Activated naive CD4-positive, alpha-beta T cell treated with anti-CD3 and anti-CD28 coated beads, Interleukin-2, amount 50 U/mL, for 24 hours (primary cell): ENCODE data around the gene LRMDA.

ENCODE experiments used
- H3K27ac Mint-ChIP-seq: one replicate; pipeline ENCODE4 v1.8.0; 2021; ENCODE audit warnings: mild to moderate bottlenecking, mixed read lengths
- H3K27me3 Mint-ChIP-seq: one replicate; pipeline ENCODE4 v1.8.0; 2021; ENCODE audit warnings: mixed read lengths
- H3K36me3 Mint-ChIP-seq: one replicate; pipeline ENCODE4 v1.8.0; 2021; ENCODE audit warnings: mixed read lengths
- H3K4me1 Mint-ChIP-seq: one replicate; pipeline ENCODE4 v1.8.0; 2021; ENCODE audit warnings: mixed read lengths
- H3K4me3 Mint-ChIP-seq: one replicate; pipeline ENCODE4 v1.8.0; 2021; ENCODE audit warnings: mild to moderate bottlenecking, mixed read lengths
- H3K9me3 Mint-ChIP-seq: one replicate; pipeline ENCODE4 v1.8.0; 2021; ENCODE audit warnings: mixed read lengths

LRMDA gene

DNA sequence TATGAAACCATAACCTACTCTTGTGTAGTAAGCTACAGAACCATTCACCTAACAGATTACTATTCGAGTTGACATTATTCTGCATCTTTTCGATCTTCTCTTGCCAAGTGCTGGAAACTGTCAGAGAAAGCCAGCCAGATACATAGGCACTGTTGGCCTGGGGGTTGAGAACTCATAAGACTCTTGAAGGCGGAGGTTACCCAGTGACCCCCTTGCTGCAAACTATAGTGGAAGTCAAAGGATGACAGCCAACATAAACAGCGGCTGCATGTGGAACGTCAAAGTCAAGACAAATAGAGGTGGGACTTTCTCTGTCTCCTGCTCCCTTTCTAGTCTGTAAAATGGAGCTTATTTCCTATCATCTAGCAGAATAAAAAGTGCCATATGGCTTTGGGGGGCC is 394.2 kb downstream of the LRMDA start:
- peaks cover 6% of the 10 kb centered on the region for H3K9me3 Mint-ChIP-seq
- H3K4me3 Mint-ChIP-seq: no peak overlapping the region
- H3K4me1 Mint-ChIP-seq: no peaks in the 10 kb centered on the region
- H3K36me3 Mint-ChIP-seq: no peaks in the 10 kb centered on the region
- no peak overlapping the region for H3K27ac Mint-ChIP-seq
- H3K27me3 Mint-ChIP-seq: no peaks in the 10 kb centered on the region

DNA sequence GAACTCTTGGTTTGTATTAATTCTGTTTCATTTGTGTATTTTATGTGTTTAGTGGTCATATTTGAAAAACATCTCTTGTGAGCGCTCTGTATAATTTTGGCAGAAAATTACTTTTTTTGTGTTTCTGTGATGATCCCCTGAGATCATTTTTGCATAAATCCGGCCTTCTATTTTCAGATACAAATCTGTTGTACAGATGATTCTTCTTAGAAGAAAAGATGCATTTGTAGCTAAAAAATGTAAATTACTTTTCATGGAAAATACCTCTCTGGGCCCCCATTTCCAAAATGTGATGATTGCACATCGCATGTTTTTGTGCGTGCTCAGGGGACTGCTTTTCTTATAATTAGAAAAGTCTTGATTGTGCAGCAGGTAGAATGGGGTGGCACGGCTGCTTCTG is 395.4 kb downstream of the LRMDA start:
- Mint-ChIP-seq H3K27ac (no peak overlapping the region), H3K36me3 (no peaks in the 10 kb centered on the region), H3K4me3 (no peak overlapping the region), H3K9me3 (peaks cover 6% of the 10 kb centered on the region), H3K27me3 (no peaks in the 10 kb centered on the region), H3K4me1 (no peaks in the 10 kb centered on the region)

DNA sequence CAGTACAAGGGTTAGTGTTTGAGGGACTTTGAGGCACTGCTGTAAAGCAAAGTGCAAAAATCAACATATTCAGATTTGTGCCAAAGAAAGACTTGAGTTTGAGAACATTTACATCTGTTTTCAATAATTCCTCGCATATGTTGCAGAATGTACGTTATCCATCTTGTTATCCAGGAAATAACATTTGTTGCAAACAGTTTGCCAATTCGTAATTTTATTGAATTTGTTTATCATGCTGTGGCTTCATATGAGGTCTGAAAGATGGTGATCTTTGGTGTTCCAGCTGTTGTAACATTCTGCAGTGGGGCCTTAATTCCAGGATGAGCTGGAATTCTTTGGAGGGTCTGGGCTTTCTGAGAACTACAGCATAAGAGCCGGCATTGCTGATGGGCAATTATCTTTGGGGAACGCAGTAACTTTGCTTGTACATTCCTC is 396.2 kb downstream of the LRMDA start:
- Mint-ChIP-seq H3K27me3 (peaks cover 1% of the 10 kb centered on the region), H3K9me3 (peaks cover 11% of the 10 kb centered on the region), H3K27ac (no peak overlapping the region), H3K36me3 (peaks cover 2% of the 10 kb centered on the region), H3K4me1 (no peaks in the 10 kb centered on the region), H3K4me3 (no peak overlapping the region)

DNA sequence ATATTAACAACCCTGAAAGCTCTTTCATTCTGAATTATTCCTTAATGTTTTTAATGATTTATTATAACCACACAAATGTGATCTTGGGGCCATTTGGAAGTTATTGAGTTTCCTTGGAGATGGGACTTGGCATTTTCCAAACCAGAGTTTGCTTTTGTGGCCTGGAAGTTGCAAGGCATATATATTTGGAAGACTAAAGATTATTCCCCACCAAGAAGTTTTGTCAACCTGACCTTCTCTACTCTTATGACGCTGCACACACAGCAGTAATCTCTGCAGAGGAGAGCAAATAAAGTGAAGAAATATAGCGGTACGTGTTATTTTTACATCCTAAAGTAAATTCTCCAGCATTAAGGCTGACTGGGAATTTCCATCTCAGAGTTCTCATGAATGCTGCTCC is 397.0 kb downstream of the LRMDA start:
- H3K4me3 Mint-ChIP-seq: no peak overlapping the region
- no peak overlapping the region for H3K27ac Mint-ChIP-seq
- H3K27me3 Mint-ChIP-seq: peaks cover 1% of the 10 kb centered on the region
- peaks cover 2% of the 10 kb centered on the region for H3K36me3 Mint-ChIP-seq
- peaks cover 5% of the 10 kb centered on the region for H3K9me3 Mint-ChIP-seq
- no peaks in the 10 kb centered on the region for H3K4me1 Mint-ChIP-seq

DNA sequence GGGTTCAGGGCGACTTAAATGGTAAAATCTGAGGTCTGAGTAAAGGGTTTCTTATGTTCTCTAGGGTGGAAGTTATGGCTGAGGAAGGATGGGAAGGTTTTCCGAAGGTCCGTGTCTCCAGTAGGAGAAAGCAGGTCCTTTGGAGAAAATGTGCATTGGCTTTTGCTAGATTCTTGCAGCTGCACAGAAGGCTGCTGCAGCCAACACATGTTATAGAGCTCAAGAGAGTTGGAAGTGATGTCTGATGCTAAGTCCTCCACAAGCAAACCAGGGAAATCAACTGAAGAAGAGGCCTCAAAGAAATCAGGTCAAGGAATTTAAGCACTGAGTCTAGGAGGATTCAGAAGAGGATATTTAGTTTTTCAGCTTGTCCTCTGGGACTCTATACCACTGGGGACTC is 404.6 kb downstream of the LRMDA start:
- Mint-ChIP-seq H3K27me3 (peaks cover 4% of the 10 kb centered on the region), H3K27ac (no peak overlapping the region), H3K9me3 (peaks cover 5% of the 10 kb centered on the region), H3K4me3 (no peak overlapping the region), H3K4me1 (no peaks in the 10 kb centered on the region), H3K36me3 (peaks cover 2% of the 10 kb centered on the region)

DNA sequence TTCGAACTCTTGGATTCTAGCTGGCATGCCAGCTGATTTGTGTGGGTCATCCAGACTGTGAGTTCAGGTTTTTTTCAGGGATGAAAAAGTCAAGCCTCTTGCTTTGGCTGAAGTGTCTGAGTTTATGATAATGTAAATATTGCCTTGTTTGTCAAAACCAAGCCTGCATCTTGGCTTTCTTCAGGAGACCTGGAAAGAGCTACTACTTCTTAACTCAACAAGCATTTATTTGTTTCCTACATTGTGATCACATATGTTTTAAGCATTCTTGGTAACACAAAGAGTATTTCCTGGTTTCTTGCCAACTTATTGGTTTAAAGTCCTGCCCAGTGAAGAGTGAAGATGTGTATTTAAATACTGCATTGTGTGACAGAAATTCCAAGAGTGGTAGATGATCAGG is 407.1 kb downstream of the LRMDA start:
- no peaks in the 10 kb centered on the region for H3K4me1 Mint-ChIP-seq
- H3K27me3 Mint-ChIP-seq: peaks cover 3% of the 10 kb centered on the region
- no peaks in the 10 kb centered on the region for H3K36me3 Mint-ChIP-seq
- no peaks in the 10 kb centered on the region for H3K9me3 Mint-ChIP-seq
- no peak overlapping the region for H3K4me3 Mint-ChIP-seq
- no peak overlapping the region for H3K27ac Mint-ChIP-seq

DNA sequence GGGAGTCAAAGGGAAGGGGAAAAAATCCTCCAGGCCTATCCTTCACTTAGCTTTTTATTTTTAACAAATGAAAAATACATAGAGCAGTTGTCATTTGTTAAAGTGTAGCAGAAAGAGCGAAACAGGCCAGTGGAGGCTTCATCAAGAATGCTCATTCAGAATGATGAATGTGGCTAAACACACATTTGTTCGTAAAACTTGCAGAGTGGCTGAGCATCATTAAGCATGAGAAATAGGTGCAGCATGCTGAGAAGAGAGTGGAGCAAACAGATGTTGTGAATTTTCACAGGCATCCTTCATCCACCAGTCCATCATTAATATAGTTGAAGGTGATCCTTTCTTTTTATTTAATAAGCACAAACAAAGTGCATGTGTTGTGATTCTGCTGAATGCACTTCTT is 407.6 kb downstream of the LRMDA start:
- Mint-ChIP-seq H3K4me1 (no peaks in the 10 kb centered on the region), H3K4me3 (no peak overlapping the region), H3K36me3 (no peaks in the 10 kb centered on the region), H3K27me3 (peaks cover 3% of the 10 kb centered on the region), H3K9me3 (no peaks in the 10 kb centered on the region), H3K27ac (no peak overlapping the region)

DNA sequence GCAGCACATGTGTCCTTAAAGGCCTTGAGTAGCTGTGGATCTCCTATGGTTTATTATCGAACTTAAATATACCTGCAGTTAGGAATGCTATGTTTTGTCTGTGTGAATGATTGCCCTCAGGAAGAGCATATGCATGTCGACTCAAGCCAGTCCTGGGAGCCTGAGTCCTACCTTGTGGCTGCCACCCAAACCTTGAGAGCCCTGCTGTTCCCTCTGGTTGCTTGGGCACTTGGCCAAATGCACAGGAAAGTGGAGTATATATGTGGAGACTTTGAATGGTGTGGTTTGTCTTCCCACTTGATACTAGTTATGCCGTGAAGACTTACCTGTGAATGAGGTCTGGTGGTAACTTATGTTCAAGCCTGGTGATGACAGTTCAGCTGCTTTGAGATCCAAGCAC is 409.8 kb downstream of the LRMDA start:
- no peaks in the 10 kb centered on the region for H3K9me3 Mint-ChIP-seq
- peaks cover 3% of the 10 kb centered on the region for H3K27me3 Mint-ChIP-seq
- H3K27ac Mint-ChIP-seq: no peak overlapping the region
- no peaks in the 10 kb centered on the region for H3K4me1 Mint-ChIP-seq
- H3K4me3 Mint-ChIP-seq: no peak overlapping the region
- H3K36me3 Mint-ChIP-seq: no peaks in the 10 kb centered on the region

DNA sequence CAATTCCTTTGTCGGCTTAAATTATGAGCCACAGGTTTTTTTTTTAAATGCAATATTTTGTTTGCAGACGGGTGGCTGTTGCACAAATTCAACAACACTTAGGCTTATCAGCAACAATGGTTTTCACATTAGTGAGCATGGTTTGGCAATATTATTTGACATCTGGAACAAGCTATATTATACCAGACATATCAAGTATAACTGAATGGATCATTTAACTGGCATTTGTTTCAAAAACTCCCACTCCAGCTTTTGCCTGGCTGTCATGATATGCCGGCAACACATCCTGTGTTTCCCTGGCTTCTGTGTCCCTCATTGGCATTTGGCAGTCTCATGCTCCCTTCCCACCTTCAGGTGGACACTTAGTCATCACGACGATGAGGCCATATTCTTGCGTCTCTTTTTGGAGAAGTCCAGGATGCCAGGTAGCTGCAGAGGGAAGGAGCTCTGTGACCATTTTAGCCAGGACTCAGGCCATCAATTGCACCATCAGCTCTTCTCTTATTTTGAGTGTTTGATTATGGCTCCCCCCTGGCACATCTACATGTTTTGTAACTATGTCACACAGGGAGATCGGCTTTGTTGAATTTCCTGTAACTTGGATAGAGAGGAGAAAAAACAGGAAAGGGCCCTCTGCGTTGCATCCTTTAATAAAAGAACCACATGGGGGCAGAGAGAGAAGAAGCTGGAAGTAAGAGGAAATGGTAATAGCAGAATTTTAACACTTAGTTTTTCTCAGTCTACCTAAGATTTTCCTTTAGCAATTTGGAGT is 413.9 kb downstream of the LRMDA start:
- Mint-ChIP-seq H3K27ac (no peak overlapping the region), H3K4me1 (no peaks in the 10 kb centered on the region), H3K4me3 (no peak overlapping the region), H3K36me3 (no peaks in the 10 kb centered on the region), H3K27me3 (peaks cover 3% of the 10 kb centered on the region), H3K9me3 (no peaks in the 10 kb centered on the region)

DNA sequence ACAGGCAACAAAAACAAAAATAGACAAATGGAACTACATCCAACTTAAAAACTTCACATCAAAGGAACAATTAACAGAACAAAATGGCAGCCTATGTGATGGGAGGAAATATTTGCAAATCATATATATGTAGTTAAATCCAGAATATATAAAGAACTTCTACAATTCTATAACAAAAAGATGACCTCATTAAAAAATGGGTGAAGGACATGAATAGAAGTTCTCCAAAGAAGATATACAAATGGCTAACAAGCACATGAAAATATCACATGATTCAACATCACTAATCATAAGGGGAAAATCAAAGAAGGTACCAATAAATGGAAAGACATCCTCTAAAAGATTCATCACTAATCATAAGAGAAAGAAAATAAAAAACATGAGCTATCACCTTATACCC is 416.1 kb downstream of the LRMDA start:
- no peaks in the 10 kb centered on the region for H3K36me3 Mint-ChIP-seq
- H3K27ac Mint-ChIP-seq: no peak overlapping the region
- peaks cover 3% of the 10 kb centered on the region for H3K27me3 Mint-ChIP-seq
- no peak overlapping the region for H3K4me3 Mint-ChIP-seq
- no peaks in the 10 kb centered on the region for H3K4me1 Mint-ChIP-seq
- H3K9me3 Mint-ChIP-seq: no peaks in the 10 kb centered on the region

DNA sequence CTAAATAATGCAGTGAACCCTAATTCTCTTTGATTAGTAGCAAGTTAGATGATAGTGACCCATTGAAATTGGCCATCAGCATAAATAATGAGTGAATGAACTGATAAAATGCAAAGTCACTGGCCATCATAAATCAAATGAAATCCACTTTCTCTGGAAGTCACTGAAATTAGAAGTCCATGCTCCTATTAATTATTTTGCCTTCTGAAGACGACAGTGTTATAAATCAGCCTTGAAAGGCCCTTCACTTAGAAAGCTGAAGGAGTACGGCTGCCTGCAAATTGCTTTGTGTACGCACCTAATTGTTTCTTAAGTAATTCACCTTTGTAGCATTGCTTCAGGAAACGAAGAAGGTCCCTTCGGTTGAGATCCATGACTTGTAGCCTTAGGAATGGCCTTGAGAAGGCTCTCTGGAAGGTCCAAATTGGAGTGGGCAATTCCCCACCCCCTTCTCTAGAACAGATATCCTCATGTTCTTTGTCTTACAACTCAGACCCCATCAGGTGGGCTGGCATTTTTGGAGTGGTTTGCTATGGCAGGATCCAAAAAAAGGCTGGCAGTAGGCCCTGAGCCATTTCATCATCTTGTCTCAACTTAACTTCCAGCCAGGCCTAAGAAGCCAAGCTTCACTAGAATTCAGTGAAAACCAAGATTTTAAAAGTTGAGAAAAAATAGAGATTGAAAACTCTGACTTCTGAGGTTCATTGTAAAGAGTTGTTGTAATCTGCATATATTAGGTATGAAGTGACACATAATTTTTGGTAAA is 420.3 kb downstream of the LRMDA start:
- H3K27ac Mint-ChIP-seq: no peak overlapping the region
- no peaks in the 10 kb centered on the region for H3K27me3 Mint-ChIP-seq
- no peak overlapping the region for H3K4me3 Mint-ChIP-seq
- no peaks in the 10 kb centered on the region for H3K9me3 Mint-ChIP-seq
- no peaks in the 10 kb centered on the region for H3K36me3 Mint-ChIP-seq
- no peaks in the 10 kb centered on the region for H3K4me1 Mint-ChIP-seq

DNA sequence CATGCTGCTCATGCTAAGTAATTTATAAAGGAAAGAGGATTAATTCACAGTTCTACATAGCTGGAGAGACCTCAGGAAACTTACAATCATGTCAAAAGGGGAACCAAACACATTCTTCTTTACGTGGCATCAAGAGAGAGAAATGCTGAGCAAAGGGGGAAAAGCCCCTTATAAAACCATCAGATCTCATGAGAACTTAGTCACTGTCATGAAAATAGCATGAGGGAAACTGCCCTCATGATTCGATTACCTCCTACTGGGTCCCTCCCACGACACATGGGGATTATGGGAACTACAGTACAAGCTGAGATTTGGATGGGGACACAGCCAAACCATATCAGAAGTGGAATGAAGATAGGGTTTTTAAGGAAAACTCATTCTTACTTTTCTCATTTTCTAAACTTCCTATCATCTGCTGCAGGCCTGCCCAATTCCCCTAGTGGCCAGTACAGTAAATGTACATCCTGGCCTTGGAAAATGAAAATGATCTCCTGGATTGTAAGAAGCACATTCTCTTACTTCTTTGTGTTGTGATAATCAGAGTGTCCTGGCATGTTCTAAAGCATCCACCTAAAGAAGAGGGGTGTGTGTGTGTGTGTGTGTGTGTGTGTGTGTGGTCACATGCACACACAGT is 421.5 kb downstream of the LRMDA start:
- H3K4me3 Mint-ChIP-seq: no peak overlapping the region
- no peaks in the 10 kb centered on the region for H3K9me3 Mint-ChIP-seq
- no peak overlapping the region for H3K27ac Mint-ChIP-seq
- no peaks in the 10 kb centered on the region for H3K27me3 Mint-ChIP-seq
- no peaks in the 10 kb centered on the region for H3K4me1 Mint-ChIP-seq
- H3K36me3 Mint-ChIP-seq: no peaks in the 10 kb centered on the region

DNA sequence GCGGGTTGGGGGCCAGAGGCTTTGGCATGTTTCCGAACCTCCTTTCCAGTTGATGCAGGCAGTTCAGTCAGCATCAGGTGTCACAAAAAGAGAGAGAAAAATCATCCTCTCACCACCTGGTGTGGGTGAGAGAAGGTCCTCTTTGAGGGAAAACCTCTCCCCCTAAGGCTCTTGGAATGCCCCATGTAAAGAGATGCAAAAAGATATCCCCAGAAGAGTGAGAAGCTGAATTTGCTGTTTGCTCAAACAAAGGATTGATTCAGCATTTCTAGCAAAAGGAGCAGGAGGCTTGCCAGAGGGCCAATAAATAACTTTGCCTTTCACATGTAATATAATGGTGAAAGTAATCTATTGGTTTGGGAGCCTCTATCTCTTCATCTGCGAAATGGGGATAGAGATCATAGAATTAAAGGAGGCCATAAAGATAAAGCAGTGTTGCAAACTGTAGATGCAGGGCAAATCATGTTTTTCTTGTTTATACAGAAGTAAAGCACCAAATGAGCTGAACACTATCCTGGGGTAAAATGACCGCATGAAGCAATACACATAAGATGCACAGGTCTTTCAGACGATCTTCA is 425.9 kb downstream of the LRMDA start:
- no peaks in the 10 kb centered on the region for H3K9me3 Mint-ChIP-seq
- no peaks in the 10 kb centered on the region for H3K4me1 Mint-ChIP-seq
- H3K4me3 Mint-ChIP-seq: no peak overlapping the region
- no peaks in the 10 kb centered on the region for H3K36me3 Mint-ChIP-seq
- H3K27ac Mint-ChIP-seq: no peak overlapping the region
- H3K27me3 Mint-ChIP-seq: no peaks in the 10 kb centered on the region

DNA sequence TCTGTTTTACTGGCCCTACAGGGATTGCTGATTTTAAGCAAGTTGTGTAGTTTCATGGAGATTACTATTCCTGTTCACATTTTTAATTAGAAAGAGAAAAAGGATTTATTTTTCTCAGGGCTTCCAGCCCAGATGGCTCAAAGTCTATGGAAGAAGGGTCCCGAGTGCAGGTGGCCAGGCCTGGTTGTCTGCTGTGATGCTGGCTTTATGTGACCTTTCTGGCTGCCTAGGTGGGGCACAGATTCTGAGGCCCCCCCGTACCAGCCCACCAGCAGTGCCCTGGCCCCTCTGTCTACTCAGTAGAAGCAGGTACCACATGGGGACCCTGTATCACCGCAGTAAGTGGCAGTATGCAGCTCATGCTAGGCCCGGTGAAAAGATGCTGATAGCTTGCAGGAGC is 426.5 kb downstream of the LRMDA start:
- H3K4me3 Mint-ChIP-seq: no peak overlapping the region

DNA sequence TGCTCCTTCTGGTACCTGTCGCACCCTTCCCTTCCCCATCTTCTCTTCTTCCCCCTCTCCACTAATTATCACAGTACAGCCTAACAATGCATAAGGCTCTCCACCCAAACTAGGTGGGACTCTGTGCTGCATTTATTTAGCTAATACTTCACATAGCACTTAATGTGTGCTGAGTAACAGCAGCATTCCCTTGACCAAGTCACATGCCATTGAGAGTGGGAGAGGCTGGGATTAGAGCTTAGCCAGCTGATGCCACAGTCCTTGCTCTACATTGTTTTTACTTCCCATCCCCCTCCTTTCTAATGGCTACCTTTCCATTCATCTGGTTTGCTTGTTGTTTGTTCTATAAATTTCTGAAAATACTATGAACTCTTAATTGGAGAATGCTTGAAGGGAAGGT is 426.9 kb downstream of the LRMDA start:
- Mint-ChIP-seq H3K4me3 (no peak overlapping the region), H3K27ac (no peak overlapping the region), H3K4me1 (no peaks in the 10 kb centered on the region), H3K27me3 (no peaks in the 10 kb centered on the region), H3K36me3 (no peaks in the 10 kb centered on the region), H3K9me3 (no peaks in the 10 kb centered on the region)

More for the DNA sequence above, 426.5 kb downstream of the LRMDA start:
- H3K9me3 Mint-ChIP-seq: no peaks in the 10 kb centered on the region
- H3K27me3 Mint-ChIP-seq: no peaks in the 10 kb centered on the region
- no peak overlapping the region for H3K27ac Mint-ChIP-seq
- H3K4me1 Mint-ChIP-seq: no peaks in the 10 kb centered on the region
- no peaks in the 10 kb centered on the region for H3K36me3 Mint-ChIP-seq

DNA sequence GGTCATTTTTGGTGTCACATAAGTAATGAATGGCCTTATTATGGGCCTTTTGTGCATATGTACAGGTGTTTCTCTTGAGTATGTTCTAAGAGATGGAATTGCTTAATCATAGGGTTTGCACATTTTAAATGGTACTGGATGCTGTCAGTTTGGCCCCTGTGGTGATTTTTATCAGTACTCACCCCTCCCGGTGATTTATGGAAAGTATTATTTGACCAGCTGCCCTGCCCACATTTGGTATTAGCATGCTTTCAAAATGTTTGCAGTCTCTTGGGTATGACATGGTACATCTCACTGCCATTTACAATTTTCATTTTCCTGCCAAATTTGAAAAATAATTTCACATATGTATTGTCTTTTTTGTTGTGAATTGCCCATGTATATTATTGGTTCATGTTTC is 427.7 kb downstream of the LRMDA start:
- no peaks in the 10 kb centered on the region for H3K9me3 Mint-ChIP-seq
- no peak overlapping the region for H3K27ac Mint-ChIP-seq
- no peaks in the 10 kb centered on the region for H3K36me3 Mint-ChIP-seq
- no peak overlapping the region for H3K4me3 Mint-ChIP-seq
- no peaks in the 10 kb centered on the region for H3K27me3 Mint-ChIP-seq
- H3K4me1 Mint-ChIP-seq: no peaks in the 10 kb centered on the region
